Inflammatory macrophage (primary cell): ENCODE data around the gene GLT6D1.

ENCODE experiments used
- DNase-seq, 2 donors: peaks; one replicate each; pipeline ENCODE4 v3.0.0-alpha.2; 2020 to 2022

GLT6D1 gene

DNA sequence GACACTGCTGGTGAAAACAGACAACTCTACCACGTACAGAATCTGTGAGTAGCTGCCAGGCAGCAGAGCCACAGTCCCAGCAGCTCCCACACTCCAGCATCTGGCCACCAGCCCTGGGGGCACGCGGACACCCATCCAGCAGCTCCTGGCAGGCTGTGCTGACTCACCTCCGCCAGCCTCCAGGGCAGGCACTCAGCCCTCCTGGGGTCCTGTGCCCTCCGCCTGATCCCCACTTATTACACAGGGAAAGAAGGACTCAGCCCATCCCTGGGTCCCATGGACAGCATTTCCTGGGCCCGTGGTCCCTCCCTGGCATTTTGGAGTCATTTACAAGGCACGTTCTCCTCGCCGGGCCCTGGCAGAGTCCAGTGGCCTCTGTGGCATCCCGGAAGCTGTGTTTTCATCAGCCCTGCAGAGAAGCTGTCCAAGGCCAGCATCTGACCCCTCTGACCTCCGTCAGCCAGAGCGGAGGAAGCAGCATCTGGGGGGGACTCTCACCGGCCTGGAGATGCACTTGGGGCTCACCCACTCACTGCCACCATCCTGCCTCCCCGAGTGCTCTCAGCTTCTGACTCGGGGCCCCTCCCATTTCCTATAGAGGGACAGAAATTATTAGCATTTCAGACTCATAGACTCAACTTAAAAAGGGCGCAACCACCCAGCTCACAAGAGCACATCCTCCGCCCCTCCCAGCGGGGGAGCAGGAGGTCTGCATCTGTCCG is 56.2 kb downstream of the GLT6D1 start:
- no peak for DNase-seq

DNA sequence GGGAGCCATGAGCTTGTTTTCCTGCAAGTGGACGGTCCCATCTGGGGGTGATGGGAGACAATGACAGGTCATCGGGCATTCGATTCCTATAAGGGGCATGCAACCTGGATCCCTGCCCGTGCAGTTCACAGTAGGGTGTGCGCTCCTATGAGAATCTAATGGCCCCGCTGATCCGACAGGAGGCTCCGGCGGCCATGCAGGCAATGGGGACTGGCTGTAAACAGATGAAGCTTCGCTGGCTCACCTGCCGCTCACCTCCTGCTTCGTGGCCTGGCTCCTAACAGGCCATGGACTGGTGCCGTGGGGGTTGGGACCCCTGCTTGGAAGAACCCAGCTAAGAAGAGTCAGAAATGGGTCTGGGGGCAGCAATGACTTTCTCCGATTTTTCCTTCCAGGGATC is 56.8 kb downstream of the GLT6D1 start:
- DNase-seq, result no peak

DNA sequence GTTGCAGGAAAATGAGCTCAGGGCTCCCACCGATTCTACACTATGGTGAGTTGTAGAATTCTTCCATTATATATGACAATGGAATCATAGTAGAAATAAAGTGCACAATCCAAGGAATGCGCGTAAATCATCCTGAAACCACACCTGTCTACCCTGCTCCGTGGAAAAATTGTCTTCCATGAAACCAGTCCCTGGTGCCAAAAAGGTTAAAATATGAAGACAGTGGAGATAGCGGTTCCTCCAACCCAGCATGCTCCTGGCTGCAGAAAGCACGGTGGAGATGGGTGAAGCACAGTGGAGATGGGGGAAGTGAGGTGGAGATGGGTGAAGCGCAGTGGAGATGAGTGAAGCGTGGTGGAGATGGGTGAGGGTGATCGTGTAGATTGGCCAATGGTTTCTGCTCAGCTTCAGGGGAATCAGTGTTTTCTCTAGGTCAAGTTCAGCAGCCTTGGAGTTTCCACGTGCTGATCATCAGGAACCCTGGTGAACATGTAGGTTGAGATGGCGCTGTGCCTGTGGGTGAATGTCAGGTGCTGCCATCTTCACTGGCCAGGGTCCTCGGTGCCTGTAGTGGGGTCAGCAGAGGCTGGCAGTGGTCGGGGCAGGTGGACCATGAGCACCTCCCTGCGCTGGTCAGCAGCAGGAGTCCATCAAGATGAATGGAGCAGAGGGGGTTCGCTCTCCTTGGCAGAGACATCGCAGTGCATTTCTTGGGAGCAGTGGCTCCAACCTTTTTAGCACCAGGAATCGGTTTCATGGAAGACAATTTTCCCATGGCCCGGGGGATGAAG is 57.5 kb downstream of the GLT6D1 start:
- DNase-seq, result no peak

DNA sequence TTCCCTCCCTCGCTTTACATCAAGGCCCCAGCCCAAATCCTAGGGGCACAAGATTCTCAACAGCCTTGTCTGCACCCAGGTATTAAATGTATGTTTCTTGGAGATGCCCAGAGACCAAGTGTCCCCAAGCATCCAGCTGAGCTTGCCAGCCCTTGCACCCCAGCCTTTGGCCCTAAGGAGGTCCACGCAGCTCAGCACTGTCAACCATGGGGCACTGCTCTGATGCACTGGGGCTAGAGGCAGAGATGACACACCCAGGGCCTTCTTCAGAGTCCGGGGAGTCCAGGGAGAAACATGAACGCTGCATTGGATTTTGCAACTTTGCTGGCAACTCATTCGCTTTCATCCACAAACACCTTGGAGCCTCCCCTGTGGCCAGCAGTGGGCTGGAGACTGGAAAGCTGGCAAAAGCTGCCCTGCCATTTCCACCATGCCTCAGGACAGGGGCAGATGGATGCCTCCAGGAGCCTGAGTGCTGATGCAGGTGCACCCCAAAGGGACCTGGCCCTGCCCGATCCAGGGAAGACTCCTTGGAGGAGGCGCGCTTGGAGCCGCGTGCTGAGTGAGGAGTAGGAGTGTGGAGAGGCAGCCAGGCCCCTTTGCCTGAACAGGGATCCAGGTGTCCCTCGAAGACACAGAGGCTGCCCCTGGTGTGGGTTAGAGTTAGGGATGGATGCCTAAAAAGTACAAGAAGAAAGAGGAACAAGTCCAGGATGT is 58.5 kb downstream of the GLT6D1 start:
- DNase-seq, result no peak

DNA sequence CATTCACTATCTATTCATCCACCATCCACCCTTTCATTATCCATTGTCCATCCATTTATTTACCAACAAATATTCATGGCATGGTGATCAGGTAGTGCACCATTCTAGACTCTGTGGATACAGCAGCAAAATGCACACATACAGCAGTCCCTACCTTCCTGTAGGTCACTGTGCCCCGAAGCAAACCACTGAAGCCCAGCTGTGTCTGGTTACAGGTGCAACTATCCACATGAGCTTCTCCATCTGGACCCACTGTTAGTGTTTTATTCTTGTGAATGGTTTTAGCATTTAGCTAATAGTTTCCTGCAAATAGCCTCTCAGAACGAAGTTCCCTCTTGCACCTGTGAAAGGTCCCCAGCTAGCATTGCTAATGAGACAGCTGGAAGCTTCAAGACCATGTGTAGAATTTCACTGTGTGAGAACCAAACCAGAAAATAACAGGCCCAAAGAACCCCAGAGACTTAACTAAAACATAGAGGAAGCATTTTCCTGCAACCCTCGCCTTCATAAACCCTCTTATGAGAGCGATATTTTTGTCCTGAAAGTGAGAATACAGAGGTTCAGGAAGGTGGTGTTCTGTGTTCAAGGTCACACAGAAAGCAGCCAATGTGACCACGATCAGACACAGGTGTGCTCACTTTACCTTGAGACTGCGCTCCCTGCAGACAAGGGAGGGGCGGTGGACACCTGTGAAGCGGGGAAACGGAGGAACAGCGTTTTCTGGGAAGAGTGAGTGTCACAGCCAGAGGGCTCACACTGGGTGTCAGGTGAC is 59.3 kb downstream of the GLT6D1 start:
- no peak for DNase-seq

DNA sequence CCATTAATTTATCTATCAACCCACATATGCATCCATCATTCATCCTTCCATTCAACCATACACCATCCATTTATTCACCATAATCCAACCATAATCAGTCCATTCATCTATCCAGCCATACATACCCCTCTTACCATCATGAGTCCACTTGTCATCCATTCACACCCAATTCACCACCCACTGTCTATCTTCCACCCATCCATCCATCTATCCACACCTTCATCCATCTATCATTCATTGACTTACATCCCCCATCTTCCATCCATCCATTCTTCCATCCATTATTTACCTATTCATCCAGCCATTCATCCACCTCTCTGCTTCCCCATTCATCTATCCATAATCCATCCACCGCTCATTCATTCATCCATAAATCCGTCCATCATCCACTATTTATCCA is 60.0 kb downstream of the GLT6D1 start:
- DNase-seq, result no peak

DNA sequence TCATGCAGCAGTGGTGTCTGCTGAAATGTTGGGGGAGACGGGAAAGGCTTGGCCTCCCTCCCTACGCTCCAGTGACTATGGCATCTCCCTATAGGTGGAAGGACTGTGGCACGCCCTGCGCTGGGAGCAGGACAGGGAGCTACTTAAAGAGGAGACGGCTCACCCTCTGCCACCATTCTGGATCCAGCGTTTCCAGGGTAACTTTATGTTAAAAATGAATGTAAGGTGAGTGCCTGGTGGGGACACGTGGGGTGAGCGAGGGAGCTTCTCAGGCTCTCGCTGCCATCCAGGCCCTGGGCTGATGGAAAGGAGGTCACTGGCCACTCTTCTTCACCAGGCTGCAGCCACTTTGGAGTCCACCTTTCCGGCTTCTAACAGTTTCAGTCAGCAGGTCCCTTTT is 62.1 kb downstream of the GLT6D1 start:
- no peak for DNase-seq

DNA sequence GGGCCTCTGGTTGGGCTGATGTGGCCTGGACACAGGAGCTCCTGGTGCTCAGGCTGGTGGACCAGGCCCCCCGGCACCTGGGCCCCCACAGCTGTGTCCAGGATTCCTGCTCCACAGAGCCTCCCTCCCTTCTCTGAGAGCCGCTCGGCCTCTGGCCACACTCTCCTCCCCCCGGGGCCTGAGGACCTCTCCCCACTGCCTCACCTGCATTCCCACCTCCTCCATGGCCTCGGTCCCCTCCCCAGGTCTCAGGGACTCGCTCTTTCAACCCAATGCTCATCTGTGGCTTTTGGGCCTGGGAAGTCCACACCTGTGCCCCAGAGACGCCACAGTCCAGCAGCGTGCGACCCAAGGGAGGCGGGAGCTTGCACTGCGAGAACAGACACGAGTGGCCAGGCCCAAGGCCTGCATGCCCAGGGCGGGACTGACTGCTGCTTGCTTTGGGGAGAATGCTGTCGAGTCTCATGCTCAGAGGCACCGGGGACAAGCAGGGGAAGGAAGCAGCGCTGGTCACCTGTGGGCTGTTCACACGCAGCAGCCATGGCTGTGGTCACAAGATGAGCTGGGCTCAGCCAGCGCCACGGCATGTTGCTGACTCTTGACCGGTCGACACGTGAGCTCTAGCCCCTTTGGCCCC is 63.2 kb downstream of the GLT6D1 start:
- no peak for DNase-seq

DNA sequence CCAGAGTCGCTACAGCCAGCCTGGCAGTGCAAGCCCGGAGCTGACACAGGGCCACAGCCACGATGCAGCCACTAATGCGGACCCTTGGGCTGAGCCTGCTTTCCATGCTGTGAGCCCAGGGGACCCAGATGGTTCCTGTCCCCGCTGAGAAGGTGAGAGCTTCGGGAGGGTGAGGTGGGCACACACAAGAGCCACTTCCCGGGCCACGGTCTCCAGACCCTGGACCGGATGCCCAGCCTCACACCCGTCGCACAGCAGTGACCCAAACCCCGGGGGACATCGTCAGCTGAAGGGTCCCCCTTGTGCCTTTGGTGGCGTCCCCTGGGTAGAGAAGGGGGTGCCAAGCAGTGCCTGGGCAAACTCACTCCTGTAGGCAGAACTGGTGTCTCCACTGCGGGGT is 64.4 kb downstream of the GLT6D1 start:
- no peak for DNase-seq

DNA sequence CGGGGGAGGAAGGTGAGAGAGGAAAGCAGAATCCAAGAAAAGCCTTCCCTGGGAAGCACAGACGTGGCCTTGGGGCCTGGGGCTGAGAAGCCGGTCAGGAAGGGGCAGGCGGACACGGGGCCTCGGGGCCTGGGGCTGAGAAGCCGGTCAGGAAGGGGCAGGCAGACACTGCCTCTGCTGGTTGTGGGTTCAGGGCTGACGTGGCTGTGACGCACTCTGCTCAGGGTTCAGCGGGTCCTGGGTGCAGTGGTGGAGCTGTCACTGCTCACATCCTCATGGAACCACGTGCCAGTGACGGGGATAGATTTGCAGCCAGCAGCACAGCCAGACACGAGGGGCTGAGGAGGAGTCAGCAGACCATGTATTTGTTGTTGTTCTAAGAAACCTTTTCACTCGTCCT is 65.0 kb downstream of the GLT6D1 start:
- DNase-seq, result no peak
